ENCODE data around the gene NBEAL2. TPM values are rescaled to one million over a fixed set of nuclear protein-coding genes. Genes with fewer than 3 reads are reported as not detected.

NBEAL2 gene
- total and polyA plus RNA-seq, 7 donors, result 5.4 to 13.0 (median 7.4) TPM

DNA sequence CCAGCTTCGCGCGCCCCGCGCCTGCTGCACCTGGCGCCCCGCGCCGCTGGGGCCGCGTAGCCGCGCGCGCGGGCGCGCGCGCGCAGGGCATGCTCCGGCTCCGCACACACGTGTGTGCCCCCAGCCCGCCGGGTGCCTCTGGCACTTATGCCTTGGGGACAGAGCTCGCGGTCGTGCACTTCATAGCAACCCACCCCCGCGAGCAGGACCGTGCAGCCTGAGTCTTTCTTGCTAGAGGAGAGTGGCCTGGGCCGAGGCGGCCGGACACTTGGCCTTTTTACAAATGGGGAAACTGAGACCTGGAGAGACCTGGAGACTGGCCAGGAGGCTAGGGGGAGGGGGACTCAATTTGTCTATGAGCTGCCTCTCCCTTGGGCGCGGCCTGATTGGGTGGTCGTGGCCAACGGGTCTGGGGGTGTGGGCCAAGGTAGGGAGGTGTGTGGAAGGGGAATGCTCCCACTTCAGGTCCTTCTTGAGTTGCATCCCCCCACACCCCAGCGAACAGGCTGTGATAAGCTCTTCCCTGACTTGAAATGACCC is 562 bp downstream of the NBEAL2 start:
- no peaks in the 10 kb centered on the region for H3K27me3 ChIP-seq (ENCODE audit: insufficient read depth in 3 of 3, low read length in 2 of 3)
- DNase-seq (peak; percentile 41 to 75), ATAC-seq (no peak)
- intact Hi-C loops (cut with DNase I), result loop anchor here in 1 of 2 donors (5.0 kb wide), 1 partner anchor 53 kb away; no protein-coding TSS in a partner anchor
- H3K36me3 ChIP-seq (ENCODE audit: insufficient read depth in 1 of 2, low read depth in 1 of 2), result no peaks in the 10 kb centered on the region
- H3K4me3 ChIP-seq, result peak overlapping the region; percentile 75
- no peaks in the 10 kb centered on the region for H3K9me3 ChIP-seq
- peak overlapping the region; percentile 93 for H3K27ac ChIP-seq
- WGBS, 3 donors, result 3 to 7% (median 4%) methylated on average over 18 to 35 of the region's 40 CpGs
- TF ChIP-seq, protein P1, sequence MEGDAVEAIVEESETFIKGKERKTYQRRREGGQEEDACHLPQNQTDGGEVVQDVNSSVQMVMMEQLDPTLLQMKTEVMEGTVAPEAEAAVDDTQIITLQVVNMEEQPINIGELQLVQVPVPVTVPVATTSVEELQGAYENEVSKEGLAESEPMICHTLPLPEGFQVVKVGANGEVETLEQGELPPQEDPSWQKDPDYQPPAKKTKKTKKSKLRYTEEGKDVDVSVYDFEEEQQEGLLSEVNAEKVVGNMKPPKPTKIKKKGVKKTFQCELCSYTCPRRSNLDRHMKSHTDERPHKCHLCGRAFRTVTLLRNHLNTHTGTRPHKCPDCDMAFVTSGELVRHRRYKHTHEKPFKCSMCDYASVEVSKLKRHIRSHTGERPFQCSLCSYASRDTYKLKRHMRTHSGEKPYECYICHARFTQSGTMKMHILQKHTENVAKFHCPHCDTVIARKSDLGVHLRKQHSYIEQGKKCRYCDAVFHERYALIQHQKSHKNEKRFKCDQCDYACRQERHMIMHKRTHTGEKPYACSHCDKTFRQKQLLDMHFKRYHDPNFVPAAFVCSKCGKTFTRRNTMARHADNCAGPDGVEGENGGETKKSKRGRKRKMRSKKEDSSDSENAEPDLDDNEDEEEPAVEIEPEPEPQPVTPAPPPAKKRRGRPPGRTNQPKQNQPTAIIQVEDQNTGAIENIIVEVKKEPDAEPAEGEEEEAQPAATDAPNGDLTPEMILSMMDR (IDR thresholded peaks at IDR 0.05), result no peak
- peaks cover 13% of the 10 kb centered on the region for H3K4me1 ChIP-seq

DNA sequence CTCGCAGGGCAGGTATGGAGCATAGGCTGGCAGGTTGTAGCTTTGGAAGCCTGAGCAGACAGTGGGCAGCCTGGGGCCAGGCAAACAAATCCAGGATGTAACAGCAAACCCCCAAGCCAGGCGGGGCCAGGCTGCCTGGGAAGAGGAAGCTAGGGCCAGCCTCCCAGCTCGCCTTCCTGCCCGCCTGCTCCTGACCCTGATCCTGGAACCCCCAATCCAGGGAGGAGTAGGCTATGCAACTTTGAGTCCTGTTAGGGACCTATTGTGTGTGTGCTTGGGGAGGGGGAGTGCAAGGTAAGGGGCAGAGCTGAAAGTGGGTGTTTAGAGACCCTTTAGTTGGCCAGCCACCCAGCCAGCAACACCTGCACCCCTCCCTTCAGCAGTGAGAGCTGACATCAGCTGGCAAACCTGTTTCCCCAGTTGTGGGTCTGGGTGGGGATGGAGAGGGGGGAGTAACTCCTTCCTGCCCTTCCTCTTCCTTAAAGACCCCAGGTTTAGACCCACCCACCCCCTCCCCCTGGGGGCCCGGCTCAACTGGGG is 2.5 kb downstream of the NBEAL2 start:
- Histone ChIP-seq H3K4me1 (peaks cover 6% of the 10 kb centered on the region), H3K36me3 (ENCODE audit: insufficient read depth in 1 of 2, low read depth in 1 of 2) (no peaks in the 10 kb centered on the region), H3K27ac (no peak overlapping the region), H3K9me3 (no peaks in the 10 kb centered on the region), H3K4me3 (peak overlapping the region; percentile 44), H3K27me3 (ENCODE audit: insufficient read depth in 3 of 3, low read length in 2 of 3) (no peaks in the 10 kb centered on the region)
- ATAC-seq (no peak), DNase-seq (peak; percentile 30 to 53)
- 51 to 67% (median 62%) methylated on average over 4 to 5 of the region's 5 CpGs for WGBS, 3 donors
- TF ChIP-seq, protein P1 (IDR thresholded peaks at IDR 0.05), result no peak
- intact Hi-C loops (cut with DNase I), result no loop called here

DNA sequence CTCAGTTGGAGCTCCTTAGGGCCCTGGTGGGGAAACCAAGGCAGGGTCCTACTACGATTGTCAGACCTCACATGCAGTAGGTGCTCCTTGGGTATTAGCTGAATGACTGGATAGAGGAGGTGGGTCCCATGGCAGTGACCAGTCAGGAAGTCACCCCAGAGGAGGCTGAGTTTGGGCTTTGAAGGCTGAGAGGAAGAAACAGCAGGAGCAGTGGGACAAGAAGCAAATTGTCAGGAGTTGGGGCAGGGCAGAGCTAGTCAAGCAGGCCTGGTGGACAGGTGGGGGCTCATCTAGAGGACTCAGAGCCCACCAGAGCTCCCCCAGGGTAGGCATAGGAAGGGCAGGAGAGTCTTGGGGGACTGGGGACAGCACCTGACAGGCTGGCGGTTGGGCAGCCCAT is 3.1 kb downstream of the NBEAL2 start:
- intact Hi-C loops (cut with DNase I), result no loop called here
- Histone ChIP-seq H3K9me3 (no peaks in the 10 kb centered on the region), H3K4me3 (no peak overlapping the region), H3K27me3 (ENCODE audit: insufficient read depth in 3 of 3, low read length in 2 of 3) (no peaks in the 10 kb centered on the region), H3K4me1 (peaks cover 6% of the 10 kb centered on the region), H3K36me3 (ENCODE audit: insufficient read depth in 1 of 2, low read depth in 1 of 2) (no peaks in the 10 kb centered on the region), H3K27ac (no peak overlapping the region)
- no peak for ATAC-seq
- WGBS, 3 donors, result 83 to 89% (median 84%) methylated on average over 2 of the region's 2 CpGs
- TF ChIP-seq, protein P1 (IDR thresholded peaks at IDR 0.05), result no peak
- DNase-seq, result no peak

DNA sequence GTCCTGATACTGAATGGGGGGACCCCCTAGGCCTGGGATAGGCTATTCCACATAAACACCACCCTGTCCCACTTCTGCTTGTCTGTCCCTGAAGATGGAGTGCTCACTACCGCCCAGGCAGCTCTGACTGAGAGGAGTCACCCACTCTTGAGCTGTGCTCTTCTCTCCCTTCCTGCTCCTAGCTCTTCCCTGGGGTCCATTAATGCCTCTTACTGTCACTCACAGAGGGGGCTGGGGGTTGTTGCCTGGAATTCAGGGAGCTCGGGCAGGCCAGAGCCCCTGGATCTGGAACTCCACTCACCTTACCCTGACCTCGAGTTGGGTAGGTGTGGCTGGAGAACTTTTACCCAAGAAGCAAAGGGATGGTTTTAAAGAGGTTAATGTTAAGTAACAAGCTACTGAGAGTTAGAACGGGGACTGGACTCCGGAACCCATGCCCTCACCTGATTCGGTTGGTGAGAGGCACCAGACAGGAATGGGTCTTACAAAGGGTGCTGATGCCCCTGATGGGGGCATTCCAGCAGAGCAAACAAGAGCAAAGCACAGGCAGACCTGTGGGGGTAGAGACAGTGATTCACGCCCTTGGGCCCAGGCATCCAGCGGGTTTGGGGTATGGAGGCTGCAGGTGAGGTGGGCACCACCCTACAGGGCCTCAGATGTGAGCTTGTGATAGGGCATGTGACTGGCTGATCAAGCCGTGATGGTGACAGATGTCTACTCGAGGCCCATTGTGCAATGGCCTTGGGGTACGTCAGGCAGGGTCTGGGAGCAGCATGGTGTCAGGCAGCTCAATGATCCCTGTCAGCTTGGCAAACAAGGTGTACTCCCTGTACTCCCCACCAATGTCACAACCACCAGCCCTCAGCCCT is 5.4 kb downstream of the NBEAL2 start:
- DNase-seq (peak; percentile 2 to 36), ATAC-seq (no peak)
- 86 to 94% (median 89%) methylated on average over 11 of the region's 11 CpGs for WGBS, 3 donors
- TF ChIP-seq, protein P1 (IDR thresholded peaks at IDR 0.05), result no peak
- Histone ChIP-seq H3K27ac (no peak overlapping the region), H3K4me3 (no peak overlapping the region), H3K4me1 (no peaks in the 10 kb centered on the region), H3K9me3 (no peaks in the 10 kb centered on the region), H3K27me3 (ENCODE audit: insufficient read depth in 3 of 3, low read length in 2 of 3) (no peaks in the 10 kb centered on the region), H3K36me3 (ENCODE audit: insufficient read depth in 1 of 2, low read depth in 1 of 2) (no peaks in the 10 kb centered on the region)
- intact Hi-C loops (cut with DNase I), result no loop called here

Measured in psoas muscle (tissue), 8 donors.